ENCODE results near the gene ELF1. TPM values are rescaled to one million over a fixed set of nuclear protein-coding genes. Genes with fewer than 3 reads are reported as not detected.

The ELF1 gene
- total and polyA plus RNA-seq, 2 experiments from 2014 or later: 39.4 to 91.1 TPM

DNA sequence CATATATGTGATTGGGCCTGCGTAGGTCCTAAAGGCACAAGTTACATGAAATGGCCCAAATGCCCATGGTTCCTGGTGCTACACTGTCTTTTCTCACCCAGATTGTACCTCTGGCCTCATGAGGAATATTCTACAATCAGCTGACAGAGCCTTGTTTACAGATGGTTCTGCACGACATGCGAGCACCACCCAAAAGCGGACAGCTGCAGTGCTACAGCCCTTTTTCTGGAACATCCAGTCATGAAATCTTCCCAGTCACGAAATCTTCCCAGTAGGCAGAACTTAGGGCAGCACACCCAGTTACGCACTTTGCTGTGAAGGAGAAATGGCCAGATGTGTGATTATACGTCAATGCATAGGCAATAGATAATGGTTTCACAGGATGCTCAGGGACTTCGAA, 7.7 kb upstream of the ELF1 start:
- DNase-seq (ENCODE audit: low spot score): no peak
- Histone ChIP-seq H4K20me1 (ENCODE audit: insufficient read depth, poor library complexity, severe bottlenecking) (peaks cover 15% of the 10 kb centered on the region), H3K27ac (no peak overlapping the region), H3K27me3 (no peaks in the 10 kb centered on the region), H3K79me2 (peaks cover 99% of the 10 kb centered on the region), H3K9me2 (replicated peaks; ENCODE audit: insufficient read depth) (no peaks in the 10 kb centered on the region), H3K4me3 (no peak overlapping the region), H3K4me1 (ENCODE audit: insufficient read depth) (peaks cover 20% of the 10 kb centered on the region), H3K36me3 (replicated peaks; ENCODE audit: insufficient read depth, low read depth) (no peaks in the 10 kb centered on the region), H3K4me2 (no peak overlapping the region), H3K9me3 (ENCODE audit: low read depth) (no peaks in the 10 kb centered on the region), H2AFZ (no peak overlapping the region)
- TF ChIP-seq EZH2phosphoT487 (IDR thresholded peaks at IDR 0.05; ENCODE audit: low read depth, severe bottlenecking, unreplicated experiment) (no peak), EZH2 (IDR thresholded peaks at IDR 0.05; ENCODE audit: borderline replicate concordance) (no peak)
- TF ChIP-seq, protein P1, sequence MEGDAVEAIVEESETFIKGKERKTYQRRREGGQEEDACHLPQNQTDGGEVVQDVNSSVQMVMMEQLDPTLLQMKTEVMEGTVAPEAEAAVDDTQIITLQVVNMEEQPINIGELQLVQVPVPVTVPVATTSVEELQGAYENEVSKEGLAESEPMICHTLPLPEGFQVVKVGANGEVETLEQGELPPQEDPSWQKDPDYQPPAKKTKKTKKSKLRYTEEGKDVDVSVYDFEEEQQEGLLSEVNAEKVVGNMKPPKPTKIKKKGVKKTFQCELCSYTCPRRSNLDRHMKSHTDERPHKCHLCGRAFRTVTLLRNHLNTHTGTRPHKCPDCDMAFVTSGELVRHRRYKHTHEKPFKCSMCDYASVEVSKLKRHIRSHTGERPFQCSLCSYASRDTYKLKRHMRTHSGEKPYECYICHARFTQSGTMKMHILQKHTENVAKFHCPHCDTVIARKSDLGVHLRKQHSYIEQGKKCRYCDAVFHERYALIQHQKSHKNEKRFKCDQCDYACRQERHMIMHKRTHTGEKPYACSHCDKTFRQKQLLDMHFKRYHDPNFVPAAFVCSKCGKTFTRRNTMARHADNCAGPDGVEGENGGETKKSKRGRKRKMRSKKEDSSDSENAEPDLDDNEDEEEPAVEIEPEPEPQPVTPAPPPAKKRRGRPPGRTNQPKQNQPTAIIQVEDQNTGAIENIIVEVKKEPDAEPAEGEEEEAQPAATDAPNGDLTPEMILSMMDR (IDR thresholded peaks at IDR 0.05; ENCODE audit: poor library complexity): no peak
- WGBS (ENCODE audit: low lambda C conversion rate, missing lambda C conversion rate): 96% methylated on average over 8 of the region's 8 CpGs

DNA sequence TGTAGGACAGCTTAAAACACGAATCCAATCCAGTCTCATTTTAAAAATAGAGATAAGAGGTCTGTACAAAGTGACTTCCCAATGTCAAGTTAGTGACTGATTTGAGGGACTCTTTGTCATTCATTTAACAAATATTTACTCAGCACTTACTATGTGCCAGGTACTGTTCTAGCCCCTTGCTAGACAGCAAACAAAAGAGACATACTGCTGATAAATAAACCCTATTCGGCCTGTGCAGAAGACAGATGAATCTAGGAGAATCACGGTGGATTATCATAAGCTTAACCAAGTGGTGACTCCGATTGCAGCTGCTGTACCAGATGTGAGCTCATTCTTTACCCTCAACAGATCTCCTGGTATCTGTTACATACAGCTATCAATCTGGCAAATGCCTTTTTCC, 6.4 kb upstream of the ELF1 start:
- Histone ChIP-seq H4K20me1 (ENCODE audit: insufficient read depth, poor library complexity, severe bottlenecking) (peaks cover 13% of the 10 kb centered on the region), H2AFZ (no peak overlapping the region), H3K4me2 (peak overlapping the region; percentile 53), H3K79me2 (peaks cover 99% of the 10 kb centered on the region), H3K4me1 (ENCODE audit: insufficient read depth) (peaks cover 28% of the 10 kb centered on the region), H3K9me3 (ENCODE audit: low read depth) (no peaks in the 10 kb centered on the region), H3K27me3 (no peaks in the 10 kb centered on the region), H3K4me3 (no peak overlapping the region), H3K27ac (peak overlapping the region; percentile 67), H3K9me2 (replicated peaks; ENCODE audit: insufficient read depth) (no peaks in the 10 kb centered on the region), H3K36me3 (replicated peaks; ENCODE audit: insufficient read depth, low read depth) (no peaks in the 10 kb centered on the region)
- TF ChIP-seq EZH2 (IDR thresholded peaks at IDR 0.05; ENCODE audit: borderline replicate concordance) (no peak), EZH2phosphoT487 (IDR thresholded peaks at IDR 0.05; ENCODE audit: low read depth, severe bottlenecking, unreplicated experiment) (no peak)
- TF ChIP-seq, protein P1 (IDR thresholded peaks at IDR 0.05; ENCODE audit: poor library complexity): no peak
- DNase-seq (ENCODE audit: low spot score): no peak
- WGBS (ENCODE audit: low lambda C conversion rate, missing lambda C conversion rate): 37% methylated on average over 4 of the region's 4 CpGs

DNA sequence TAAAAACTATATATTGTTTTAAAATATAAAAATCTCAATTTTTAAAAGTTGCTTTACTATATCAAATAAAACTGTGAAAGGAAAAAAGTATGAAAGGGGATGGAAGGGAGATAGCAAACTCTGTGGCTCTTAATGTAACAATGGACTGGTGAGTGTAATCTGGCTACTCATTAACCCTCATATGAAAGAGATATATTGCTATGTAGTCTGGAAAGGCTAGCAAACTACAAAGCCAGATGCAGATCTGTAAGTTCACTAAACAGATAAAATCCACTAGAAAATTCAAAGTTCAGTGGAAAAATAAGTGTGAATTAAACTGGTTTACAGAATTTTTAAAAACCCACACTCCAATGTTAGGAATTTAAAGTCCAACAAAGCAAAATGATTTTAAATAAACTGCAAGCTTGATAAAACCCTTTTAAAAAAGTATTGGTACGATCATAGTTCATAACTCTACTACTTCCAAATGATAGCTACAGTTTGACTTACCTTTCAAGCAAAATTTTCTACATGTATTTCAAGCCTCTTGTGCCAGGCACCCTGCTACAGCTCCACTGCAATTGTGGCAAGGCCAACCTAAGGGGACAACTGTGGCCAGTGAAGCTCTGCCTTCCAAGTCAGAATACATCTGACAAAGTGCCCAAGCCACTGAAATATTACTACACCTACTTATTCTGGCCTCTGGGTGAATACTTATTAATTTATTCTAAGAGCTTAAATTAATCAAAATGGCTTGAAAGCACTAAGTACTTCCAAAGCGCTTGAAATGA, 647 bp upstream of the ELF1 start:
- Histone ChIP-seq H2AFZ (no peak overlapping the region), H3K27ac (peak overlapping the region; percentile 96), H3K9me2 (replicated peaks; ENCODE audit: insufficient read depth) (no peaks in the 10 kb centered on the region), H3K9me3 (ENCODE audit: low read depth) (no peaks in the 10 kb centered on the region), H3K4me3 (peak overlapping the region; percentile 7), H3K79me2 (peaks cover 86% of the 10 kb centered on the region), H3K27me3 (no peaks in the 10 kb centered on the region), H4K20me1 (ENCODE audit: insufficient read depth, poor library complexity, severe bottlenecking) (peaks cover 17% of the 10 kb centered on the region), H3K4me2 (peak overlapping the region; percentile 71), H3K36me3 (replicated peaks; ENCODE audit: insufficient read depth, low read depth) (no peaks in the 10 kb centered on the region), H3K4me1 (ENCODE audit: insufficient read depth) (peaks cover 25% of the 10 kb centered on the region)
- WGBS (ENCODE audit: low lambda C conversion rate, missing lambda C conversion rate): 59% methylated on average over 2 of the region's 2 CpGs
- TF ChIP-seq EZH2 (IDR thresholded peaks at IDR 0.05; ENCODE audit: borderline replicate concordance) (no peak), EZH2phosphoT487 (IDR thresholded peaks at IDR 0.05; ENCODE audit: low read depth, severe bottlenecking, unreplicated experiment) (no peak)
- TF ChIP-seq, protein P1 (IDR thresholded peaks at IDR 0.05; ENCODE audit: poor library complexity): no peak
- peak; percentile 36 for DNase-seq (ENCODE audit: low spot score)
